Lower leg skin (tissue), 4 donors: ENCODE results near the gene TMEM145. TPM values are rescaled to one million over a fixed set of nuclear protein-coding genes. Genes with fewer than 3 reads are reported as not detected.

ENCODE experiments used
- DNase-seq, 2 donors: peaks; one replicate each; pipeline ENCODE4 v3.0.0-alpha.2; 2019; ENCODE audit warnings: low spot score in 2 of 2
- H3K4me3 ChIP-seq: fragments of 200-600 bp; sonication (generic); 2 replicates; pipeline ENCODE4 v1.5.1; 2017; ENCODE audit warnings: mild to moderate bottlenecking, low read depth; ENCODE audit not compliant: poor library complexity, severe bottlenecking
- CTCF ChIP-seq, 3 donors: fragments of 450-650 bp; IDR thresholded peaks; one replicate each; pipeline ENCODE4 v1.5.1; 2016; ENCODE audit warnings: antibody characterized with exemption in 3 of 3, mild to moderate bottlenecking in 3 of 3, moderate library complexity in 2 of 3
- POLR2A ChIP-seq, 2 donors: fragments of 450-650 bp; IDR thresholded peaks; one replicate each; pipeline ENCODE4 v1.6.1; 2016 to 2017; ENCODE audit warnings: antibody characterized with exemption in 2 of 2, mild to moderate bottlenecking in 1 of 2, moderate library complexity in 1 of 2
- WGBS, 2 donors: methylation state at CpG; one replicate each; pipeline ENCODE4 v1.1.5; 2018; 5-methylcytosine and 5-hydroxymethylcytosine counted together
- intact Hi-C: fragments of 100-400 bp; cut with DNase I; formaldehyde crosslinking; loops from one replicate; pipeline ENCODE4 v1.15.0; 2023; ENCODE audit warnings: low total_unique reads
- total RNA-seq, 4 donors: library from RNA; depleted of rRNA; stranded (reverse); fragments of >200 nt; gene quantifications; one replicate each; pipeline ENCODE4 v1.1.0, GENCODE V29; 2016

TMEM145 gene
- total RNA-seq, 4 donors from 2014 or later: 0.88 TPM; not detected in 3

GRCh38 chr19:42301646-42302203, 11.4 kb upstream of the TMEM145 start, which contains the start of gene PRR19:
PRR19 (plus strand) TSS chr19:42302132; CDS start chr19:42309585, 7,453 bp downstream.
- intact Hi-C loops: no loop called here
- peak within 1 kb of the TSS; percentile 36 for H3K4me3 ChIP-seq
- TF ChIP-seq CTCF (IDR thresholded peaks at IDR 0.05): no peak
- TF ChIP-seq POLR2A (IDR thresholded peaks at IDR 0.05): no peak
- WGBS, 2 donors: 4 to 12% methylated on average over 9 to 21 of the region's 21 CpGs
- DNase-seq: no peak

GRCh38 chr19:42303101-42303464, 10.0 kb upstream of the TMEM145 start:
- TF ChIP-seq POLR2A (IDR thresholded peaks at IDR 0.05): no peak
- no peak for TF ChIP-seq CTCF (IDR thresholded peaks at IDR 0.05)
- DNase-seq: no peak
- H3K4me3 ChIP-seq: no peak overlapping the region
- intact Hi-C loops: no loop called here
- WGBS, 2 donors: 66 to 72% methylated on average over 11 of the region's 11 CpGs

GRCh38 chr19:42303876-42304275, 9.2 kb upstream of the TMEM145 start:
- intact Hi-C loops: no loop called here
- H3K4me3 ChIP-seq: no peak overlapping the region
- TF ChIP-seq POLR2A (IDR thresholded peaks at IDR 0.05) (no peak), CTCF (IDR thresholded peaks at IDR 0.05) (no peak)
- no peak for DNase-seq
- WGBS, 2 donors: 85 to 86% methylated on average over 8 of the region's 8 CpGs

GRCh38 chr19:42306646-42307045, 6.5 kb upstream of the TMEM145 start:
- 83 to 95% methylated on average over 22 of the region's 22 CpGs for WGBS, 2 donors
- no peak overlapping the region for H3K4me3 ChIP-seq
- intact Hi-C loops: no loop called here
- no peak for DNase-seq
- no peak for TF ChIP-seq POLR2A (IDR thresholded peaks at IDR 0.05)
- TF ChIP-seq CTCF (IDR thresholded peaks at IDR 0.05): no peak

- TF ChIP-seq CTCF (IDR thresholded peaks at IDR 0.05) (no peak), POLR2A (IDR thresholded peaks at IDR 0.05) (no peak)
- DNase-seq: no peak
- intact Hi-C loops: loop anchor here (10.0 kb wide), 1 partner anchor 185 kb away; no protein-coding TSS in a partner anchor
- 89 to 99% methylated on average over 10 to 12 of the region's 14 CpGs for WGBS, 2 donors
- H3K4me3 ChIP-seq: no peak overlapping the region
These were observed 3.4 kb upstream of the TMEM145 start for GRCh38 chr19:42309686-42310085.

GRCh38 chr19:42311657-42312056, 1.5 kb upstream of the TMEM145 start:
- WGBS, 2 donors: 68 to 72% methylated on average over 2 of the region's 2 CpGs
- TF ChIP-seq POLR2A (IDR thresholded peaks at IDR 0.05) (no peak), CTCF (IDR thresholded peaks at IDR 0.05) (no peak)
- intact Hi-C loops: loop anchor here (10.0 kb wide), 1 partner anchor 187 kb away; no protein-coding TSS in a partner anchor
- no peak overlapping the region for H3K4me3 ChIP-seq
- no peak for DNase-seq
